GM19193 (cell line): ENCODE measurements around the gene ZCCHC10.

Experiments used
- POLR2A ChIP-seq: IDR thresholded peaks from 4 replicates; pipeline ENCODE4 v1.6.1; 2011; ENCODE audit not compliant: insufficient read depth, insufficient read length; ENCODE audit errors: extremely low read depth

Gene ZCCHC10

GRCh38 chr5:133050521-133050920 is 24.2 kb upstream of the ZCCHC10 start:
- no peak for TF ChIP-seq POLR2A

- no peak for TF ChIP-seq POLR2A
Measured at GRCh38 chr5:133049726-133050048, 23.3 kb upstream of the ZCCHC10 start.

GRCh38 chr5:133048993-133049725 is 22.8 kb upstream of the ZCCHC10 start:
- no peak for TF ChIP-seq POLR2A

- TF ChIP-seq POLR2A, result no peak
Measured at GRCh38 chr5:133047404-133047803, 21.1 kb upstream of the ZCCHC10 start.

- no peak for TF ChIP-seq POLR2A
Measured at GRCh38 chr5:133041910-133042309, 15.6 kb upstream of the ZCCHC10 start.

GRCh38 chr5:133041157-133041784 is 14.9 kb upstream of the ZCCHC10 start:
- no peak for TF ChIP-seq POLR2A

GRCh38 chr5:133035224-133035623 is 8.9 kb upstream of the ZCCHC10 start:
- no peak for TF ChIP-seq POLR2A

GRCh38 chr5:133034064-133034463 is 7.7 kb upstream of the ZCCHC10 start:
- no peak for TF ChIP-seq POLR2A

GRCh38 chr5:133032852-133033742 is 6.7 kb upstream of the ZCCHC10 start:
- no peak for TF ChIP-seq POLR2A

GRCh38 chr5:133030343-133031005 is 4.1 kb upstream of the ZCCHC10 start:
- TF ChIP-seq POLR2A, result no peak

GRCh38 chr5:133029416-133029815 is 3.1 kb upstream of the ZCCHC10 start:
- TF ChIP-seq POLR2A, result no peak

- no peak for TF ChIP-seq POLR2A
Measured at GRCh38 chr5:133026664-133027153, 360 bp upstream of the ZCCHC10 start.

- TF ChIP-seq POLR2A, result no peak
Measured at GRCh38 chr5:133017964-133018363, 8.4 kb downstream of the ZCCHC10 start.

GRCh38 chr5:133015466-133015865 is 10.9 kb downstream of the ZCCHC10 start:
- no peak for TF ChIP-seq POLR2A

- no peak for TF ChIP-seq POLR2A
Measured at GRCh38 chr5:133006653-133007052, 19.7 kb downstream of the ZCCHC10 start.
